GM18870 (cell line): Measurements from ENCODE around the gene RBMS3.
"Not testable (repeated sequence)": the region's sequence is repeated elsewhere in the genome, so short reads cannot be mapped to it uniquely, and the experiment has no call there.

Experiments
- ATAC-seq: cut with Tn5 transposase; IDR thresholded peaks from one replicate; pipeline ENCODE4 v1.9.1; 2021; ENCODE audit warnings: moderate library complexity; ENCODE audit not compliant: unreplicated experiment

The RBMS3 gene

DNA sequence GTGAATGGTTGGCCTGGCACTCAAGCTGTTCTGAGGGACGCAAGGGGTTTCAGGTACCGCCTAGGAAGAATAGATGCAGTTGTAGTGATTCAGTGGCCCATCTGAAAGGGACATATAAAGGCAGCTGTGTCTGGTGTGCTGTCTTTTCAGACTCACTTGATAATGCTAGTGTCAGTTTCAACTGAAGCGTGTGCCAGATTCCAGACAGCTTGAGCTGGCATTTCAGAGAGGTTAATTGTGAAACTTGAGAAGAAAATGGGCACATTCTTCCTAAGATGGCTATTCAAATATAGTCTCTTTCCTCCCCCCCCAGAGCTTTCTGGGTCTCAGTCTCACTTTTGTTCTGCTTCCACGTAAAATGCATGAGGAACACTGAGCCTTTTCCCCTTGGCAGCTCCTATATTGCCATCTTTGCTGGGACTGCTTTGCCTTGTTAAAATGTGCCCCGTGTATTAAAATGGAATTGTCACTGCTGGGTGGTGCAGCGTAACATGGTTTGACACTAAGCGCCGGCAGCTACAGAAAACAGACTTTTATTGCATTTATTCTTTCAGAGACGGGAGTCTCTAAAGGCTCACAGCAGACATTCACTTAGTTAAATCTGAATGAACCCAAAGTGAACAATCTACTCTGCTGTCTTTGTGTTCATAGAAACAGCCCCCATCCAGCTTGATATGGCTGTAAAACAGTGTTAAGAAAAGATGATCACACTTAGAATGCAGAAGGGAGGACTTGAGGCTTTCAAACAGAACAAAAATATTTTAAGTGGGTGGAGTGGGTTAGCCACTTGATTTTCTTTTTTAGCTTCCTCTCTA is 478.7 kb downstream of the RBMS3 start:
- no peak for ATAC-seq

GRCh38 chr3:29760226-29760685 is 479.4 kb downstream of the RBMS3 start:
- ATAC-seq: no peak

- ATAC-seq: no peak
These were observed 480.6 kb downstream of the RBMS3 start for GRCh38 chr3:29761517-29761916.

GRCh38 chr3:29763115-29763514 is 482.2 kb downstream of the RBMS3 start:
- no peak for ATAC-seq

DNA sequence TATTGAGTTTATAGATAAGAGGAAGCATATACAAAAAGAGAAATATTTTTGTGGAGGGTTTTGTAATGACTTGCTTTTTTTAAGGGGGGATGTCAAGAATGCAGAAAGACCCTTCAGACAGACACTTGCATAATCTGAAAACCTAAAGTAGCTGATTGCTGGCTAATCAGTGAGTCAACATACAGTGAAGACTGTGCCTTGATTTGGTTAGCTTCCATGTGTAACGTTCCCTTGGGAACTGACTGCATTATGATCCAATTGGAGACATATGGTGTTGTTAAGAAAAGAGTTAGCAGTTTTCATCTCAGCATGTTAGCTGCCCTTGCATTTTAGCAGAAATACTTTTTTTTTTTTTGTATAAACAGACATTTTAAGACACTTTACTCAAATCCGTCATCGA is 483.2 kb downstream of the RBMS3 start:
- no peak for ATAC-seq

DNA sequence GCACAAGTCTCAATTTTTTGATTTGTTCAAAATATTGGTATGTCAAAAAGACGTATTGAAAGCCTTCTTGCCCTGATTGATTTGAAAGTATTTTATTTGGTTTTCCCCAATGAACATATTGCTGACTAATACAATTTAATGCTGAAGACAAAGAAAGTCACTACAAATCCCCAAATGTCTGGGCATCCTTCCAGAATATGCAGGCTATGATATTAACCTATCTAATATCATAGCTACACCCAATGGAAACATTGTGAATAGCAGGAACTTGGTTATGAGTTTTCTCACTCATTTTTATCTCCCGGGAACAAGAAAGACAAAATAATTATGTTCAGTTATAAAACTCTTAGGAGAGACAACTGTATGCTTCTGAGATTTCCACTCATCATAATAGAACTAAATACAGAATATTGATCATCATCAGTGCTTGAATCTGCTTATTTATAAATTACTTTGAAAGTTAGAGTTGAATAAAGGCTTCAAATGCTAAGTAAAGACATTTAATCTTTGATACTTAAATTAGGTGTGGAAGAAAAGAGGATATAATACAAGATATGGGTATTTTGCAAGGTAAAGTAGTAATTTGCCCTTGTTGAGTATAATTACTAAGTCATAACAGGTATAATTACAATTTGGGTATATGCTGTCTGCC is 483.9 kb downstream of the RBMS3 start:
- ATAC-seq: no peak

- ATAC-seq: no peak
These were observed 490.7 kb downstream of the RBMS3 start for GRCh38 chr3:29771602-29772001.

DNA sequence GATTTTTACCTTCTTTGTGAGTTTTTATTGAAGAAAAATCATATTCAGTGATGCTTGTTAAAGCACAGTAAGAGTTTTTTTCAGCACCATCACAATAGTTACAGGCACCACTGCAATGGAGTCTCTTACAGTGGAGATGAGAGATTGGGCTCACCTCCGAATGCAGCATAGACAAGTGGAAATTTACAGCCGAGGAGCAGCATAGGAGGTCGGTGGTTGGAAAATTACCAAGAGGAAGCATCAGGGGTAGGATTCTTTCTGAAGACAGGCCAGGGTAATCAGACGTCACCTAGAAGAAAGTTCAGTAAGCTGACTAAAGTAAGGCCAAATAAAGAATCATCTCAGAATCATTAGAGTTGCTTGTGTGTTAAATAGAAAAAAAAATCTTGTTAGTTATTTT is 491.6 kb downstream of the RBMS3 start:
- no peak for ATAC-seq

- ATAC-seq: no peak
These were observed 492.6 kb downstream of the RBMS3 start for GRCh38 chr3:29773481-29773880.

DNA sequence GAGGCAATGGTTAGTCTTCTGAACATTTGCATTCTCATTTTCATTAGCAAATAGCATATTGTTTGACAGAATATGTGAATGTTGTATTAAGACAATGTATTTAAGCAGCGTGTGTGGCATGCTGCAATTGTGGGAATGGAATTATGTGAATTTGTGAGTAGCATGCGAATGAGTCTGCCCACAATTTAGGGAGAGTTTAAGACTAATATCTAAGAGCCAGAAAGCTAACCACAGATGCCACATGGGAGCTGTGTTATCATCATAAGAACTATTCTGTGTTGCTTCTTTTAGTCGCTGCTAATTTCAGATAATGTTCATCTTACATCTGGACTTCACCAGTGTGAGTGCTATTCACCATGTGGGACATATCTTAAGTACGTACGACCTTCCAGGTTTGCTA is 494.5 kb downstream of the RBMS3 start:
- no peak for ATAC-seq

GRCh38 chr3:29777869-29778268 is 497.0 kb downstream of the RBMS3 start:
- ATAC-seq: no peak

DNA sequence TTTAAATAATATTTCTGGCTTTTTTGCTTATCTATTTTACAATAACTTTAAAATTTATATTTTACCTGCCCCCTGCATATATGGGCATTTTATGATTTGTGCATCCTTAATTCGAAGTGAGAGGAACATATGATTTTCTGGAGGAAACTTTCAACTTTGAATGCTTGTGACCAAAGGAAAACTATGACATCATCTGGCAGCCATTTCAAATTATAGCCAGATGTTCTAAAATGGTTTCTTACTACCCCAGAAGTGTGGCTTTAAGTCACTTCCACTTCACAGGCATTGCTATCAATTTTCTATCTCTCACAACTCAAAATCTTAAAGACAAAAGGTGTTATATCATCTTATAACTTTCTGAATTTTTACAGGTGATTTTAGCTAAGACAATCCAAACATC is 508.8 kb downstream of the RBMS3 start:
- ATAC-seq: no peak

DNA sequence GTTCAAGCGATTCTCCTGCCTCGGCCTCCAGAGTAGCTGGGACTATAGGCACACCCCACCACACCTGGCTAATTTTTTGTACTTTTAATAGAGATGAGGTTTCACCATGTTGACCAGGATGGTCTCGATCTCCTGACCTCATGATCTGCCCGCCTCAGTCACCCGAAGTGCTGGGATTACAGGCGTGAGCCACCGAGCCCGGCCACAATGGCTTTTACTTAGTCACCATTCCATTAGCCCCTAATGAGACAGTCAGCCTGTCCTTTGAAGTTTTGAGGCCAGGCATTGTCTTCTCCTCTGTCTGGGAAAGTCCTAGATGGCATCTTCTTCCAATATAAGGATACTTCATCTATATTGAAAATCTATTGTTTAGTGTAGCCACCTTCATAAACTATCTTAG is 515.9 kb downstream of the RBMS3 start:
- no peak for ATAC-seq

DNA sequence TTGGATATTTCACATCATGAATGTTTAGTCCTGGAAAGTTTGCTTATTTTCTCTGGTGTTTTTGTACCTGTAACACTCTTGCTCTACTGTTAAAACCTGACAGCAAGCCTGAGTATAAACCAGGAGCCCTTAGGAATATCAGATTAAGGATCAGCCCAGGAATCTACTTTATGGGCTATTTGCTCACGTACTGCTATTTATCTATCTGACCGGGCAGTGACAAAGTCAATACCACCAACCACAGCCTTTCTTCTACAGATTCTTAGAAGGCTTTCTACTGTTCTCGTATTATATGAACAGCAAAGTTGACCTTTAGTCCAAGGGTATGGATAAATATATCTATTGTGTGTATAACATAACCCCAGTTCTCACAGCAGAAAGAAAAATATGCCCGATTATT is 521.2 kb downstream of the RBMS3 start:
- ATAC-seq: no peak

DNA sequence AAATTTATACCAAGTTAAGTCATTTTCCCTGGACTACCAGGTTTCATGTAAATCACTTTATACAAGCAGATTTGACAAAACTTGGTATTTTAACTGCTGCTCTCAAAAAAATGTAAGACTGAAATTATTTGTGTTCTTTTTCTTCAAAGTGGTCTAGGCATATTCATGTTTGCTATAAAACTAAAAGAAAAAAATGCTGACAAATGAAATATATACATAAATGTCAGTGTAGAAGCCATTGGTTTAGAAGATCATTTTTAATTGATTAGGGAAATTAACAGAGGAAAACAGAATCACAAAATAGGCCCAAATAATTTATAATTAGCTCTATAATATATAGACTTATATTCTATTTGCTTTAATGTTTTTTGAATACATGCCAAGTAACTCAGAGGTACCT is 523.2 kb downstream of the RBMS3 start:
- no peak for ATAC-seq

DNA sequence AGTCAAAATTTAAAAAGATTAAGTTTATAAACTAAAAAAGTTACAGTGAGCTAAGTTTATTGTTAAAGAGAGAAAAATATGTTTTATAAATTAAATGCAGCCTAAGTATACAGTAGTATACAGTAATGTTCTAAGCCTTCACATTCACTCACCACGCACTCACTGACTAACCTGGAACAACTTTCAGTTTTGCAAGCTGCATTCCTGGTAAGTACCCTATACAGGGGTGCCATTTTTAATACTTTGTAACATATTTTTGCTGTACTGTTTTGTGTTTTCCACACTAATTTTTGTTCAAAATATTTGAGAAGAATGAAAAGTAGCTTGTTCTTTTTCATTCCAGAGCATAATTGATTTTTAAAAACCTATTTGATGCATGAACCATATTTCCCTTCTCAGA is 524.9 kb downstream of the RBMS3 start:
- no peak for ATAC-seq

- not testable (repeated sequence) for ATAC-seq
These were observed 527.5 kb downstream of the RBMS3 start for GRCh38 chr3:29808324-29808723.

GRCh38 chr3:29822071-29822470 is 541.2 kb downstream of the RBMS3 start:
- no peak for ATAC-seq

DNA sequence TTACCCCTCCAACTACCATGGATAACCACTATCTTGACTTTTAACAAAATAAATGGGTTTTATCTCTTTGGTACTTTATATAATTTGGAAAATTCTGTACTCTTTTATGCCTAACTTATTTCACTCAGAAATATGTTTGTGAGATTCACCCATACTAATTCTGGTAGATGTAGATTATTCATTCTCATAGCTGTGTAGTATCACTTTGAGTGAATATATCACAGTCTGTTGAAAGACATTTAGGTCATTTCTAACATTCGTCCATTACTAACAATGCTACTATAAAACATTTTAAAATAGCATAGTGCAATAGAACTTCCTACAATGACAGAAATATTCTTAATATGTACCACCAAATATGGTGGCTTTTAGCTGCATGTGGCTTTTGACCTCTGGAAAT is 542.4 kb downstream of the RBMS3 start:
- ATAC-seq: no peak

DNA sequence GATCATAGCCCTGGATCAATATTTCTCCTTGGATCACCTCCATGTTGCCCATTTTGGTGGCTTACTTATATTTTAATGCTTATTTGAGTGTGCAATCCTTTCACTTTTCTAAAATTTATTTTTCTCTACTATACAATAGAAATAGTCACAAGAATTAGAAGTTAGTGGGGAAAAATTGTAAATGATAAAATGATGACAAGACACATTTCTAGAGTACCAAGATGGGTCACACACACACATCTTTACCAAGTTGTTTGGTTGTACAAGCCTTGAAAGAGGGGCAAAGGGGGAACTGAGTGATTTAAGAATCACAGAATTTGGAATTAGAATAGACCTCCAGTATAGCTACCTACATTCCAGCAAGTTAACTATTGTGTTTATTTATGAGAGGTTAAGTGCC is 545.8 kb downstream of the RBMS3 start:
- ATAC-seq: no peak

- no peak for ATAC-seq
These were observed 546.9 kb downstream of the RBMS3 start for GRCh38 chr3:29827756-29828155.

- ATAC-seq: no peak
These were observed 548.5 kb downstream of the RBMS3 start for GRCh38 chr3:29829340-29829739.

DNA sequence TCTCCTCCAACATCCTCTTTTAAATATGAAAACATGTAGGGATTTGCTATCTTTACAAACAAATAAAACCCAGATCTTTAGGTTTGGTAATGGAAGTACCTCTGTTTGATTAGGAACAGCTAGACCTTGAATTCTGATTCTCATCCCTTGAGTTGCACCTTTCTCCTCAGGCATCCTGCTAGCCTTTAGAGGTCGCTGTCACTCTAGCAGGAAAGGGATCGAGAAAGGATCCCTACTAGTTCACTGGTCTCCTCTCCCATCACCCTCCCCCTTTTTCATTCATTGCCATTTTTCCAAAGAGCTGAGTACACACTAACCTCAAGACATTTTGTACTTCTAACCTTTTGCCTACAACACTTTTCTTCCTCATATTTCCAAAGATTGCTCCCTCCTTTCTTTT is 569.8 kb downstream of the RBMS3 start:
- ATAC-seq: no peak
